ENCODE data around the gene CFAP47.
"Not testable (repeated sequence)": the region's sequence is repeated elsewhere in the genome, so short reads cannot be mapped to it uniquely, and the experiment has no call there.

The CFAP47 gene

GRCh38 chrX:35919536-35920309, at the start of gene CFAP47:
Gene CFAP47, plus strand, starts transcription at chrX:35919734. Its CDS starts 66 bp downstream, at chrX:35919800.
- DNase-seq (ENCODE audit: low read depth in 2 of 2): no peak

GRCh38 chrX:35880601-35881000, 38.9 kb upstream of the CFAP47 start:
- DNase-seq (ENCODE audit: low read depth in 2 of 2): no peak

- no peak for DNase-seq (ENCODE audit: low read depth in 2 of 2)
Observed at GRCh38 chrX:35886135-35886534, 33.4 kb upstream of the CFAP47 start.

GRCh38 chrX:35890699-35891098, 28.8 kb upstream of the CFAP47 start:
- DNase-seq (ENCODE audit: low read depth in 2 of 2): no peak

GRCh38 chrX:35986816-35987215, 67.3 kb downstream of the CFAP47 start:
- DNase-seq (ENCODE audit: low read depth in 2 of 2): not testable (repeated sequence)

GRCh38 chrX:36007207-36007606, 87.7 kb downstream of the CFAP47 start:
- no peak for DNase-seq (ENCODE audit: low read depth in 2 of 2)

GRCh38 chrX:36019125-36019524, 99.6 kb downstream of the CFAP47 start:
- no peak for DNase-seq (ENCODE audit: low read depth in 2 of 2)

GRCh38 chrX:36035550-36035949, 116.0 kb downstream of the CFAP47 start:
- DNase-seq (ENCODE audit: low read depth in 2 of 2): no peak

- no peak for DNase-seq (ENCODE audit: low read depth in 2 of 2)
Observed at GRCh38 chrX:36062778-36063177, 143.2 kb downstream of the CFAP47 start.

GRCh38 chrX:36071061-36071460, 151.5 kb downstream of the CFAP47 start:
- no peak for DNase-seq (ENCODE audit: low read depth in 2 of 2)

GRCh38 chrX:36075009-36075408, 155.5 kb downstream of the CFAP47 start:
- not testable (repeated sequence) for DNase-seq (ENCODE audit: low read depth in 2 of 2)

- DNase-seq (ENCODE audit: low read depth in 2 of 2): no peak
Observed at GRCh38 chrX:36083256-36083655, 163.7 kb downstream of the CFAP47 start.

- no peak for DNase-seq (ENCODE audit: low read depth in 2 of 2)
Observed at GRCh38 chrX:36087366-36087765, 167.8 kb downstream of the CFAP47 start.

GRCh38 chrX:36088939-36089338, 169.4 kb downstream of the CFAP47 start:
- not testable (repeated sequence) for DNase-seq (ENCODE audit: low read depth in 2 of 2)

GRCh38 chrX:36102425-36102824, 182.9 kb downstream of the CFAP47 start:
- no peak for DNase-seq (ENCODE audit: low read depth in 2 of 2)

GRCh38 chrX:36116222-36116621, 196.7 kb downstream of the CFAP47 start:
- DNase-seq (ENCODE audit: low read depth in 2 of 2): no peak

- DNase-seq (ENCODE audit: low read depth in 2 of 2): no peak
Observed at GRCh38 chrX:36159254-36159653, 239.7 kb downstream of the CFAP47 start.

GRCh38 chrX:36160081-36160480, 240.5 kb downstream of the CFAP47 start:
- DNase-seq (ENCODE audit: low read depth in 2 of 2): no peak

- DNase-seq (ENCODE audit: low read depth in 2 of 2): no peak
Observed at GRCh38 chrX:36198575-36198974, 279.0 kb downstream of the CFAP47 start.

GRCh38 chrX:36199928-36200327, 280.4 kb downstream of the CFAP47 start:
- DNase-seq (ENCODE audit: low read depth in 2 of 2): no peak

- no peak for DNase-seq (ENCODE audit: low read depth in 2 of 2)
Observed at GRCh38 chrX:36214924-36215323, 295.4 kb downstream of the CFAP47 start.

- DNase-seq (ENCODE audit: low read depth in 2 of 2): no peak
Observed at GRCh38 chrX:36218801-36219200, 299.3 kb downstream of the CFAP47 start.

- not testable (repeated sequence) for DNase-seq (ENCODE audit: low read depth in 2 of 2)
Observed at GRCh38 chrX:36234840-36235528, 315.4 kb downstream of the CFAP47 start.

Data from activated CD8-positive, alpha-beta memory T cell treated with anti-CD3 and anti-CD28 coated beads for 4 hours (primary cell).